HepG2 (cell line): ENCODE measurements around the gene SCAPER. TPM values are rescaled to one million over a fixed set of nuclear protein-coding genes. Genes with fewer than 3 reads are reported as not detected.

Experiments used
- HNF4G ChIP-seq, 2 experiments: sonication (generic) in 1 of 2; formaldehyde crosslinking in 1 of 2; IDR thresholded peaks; 2 replicates each; pipeline versions ENCODE4 v1.4.0 to v1.6.1; 2011 to 2020; ENCODE audit warnings: borderline replicate concordance in 2 of 2, low read depth in 2 of 2, mild to moderate bottlenecking in 2 of 2, low read length in 1 of 2, missing genetic modification reagents in 1 of 2, moderate library complexity in 1 of 2
- JDP2 ChIP-seq: sonication (generic); formaldehyde crosslinking; IDR thresholded peaks from 2 replicates; pipeline ENCODE4 v1.8.1; 2022; ENCODE audit warnings: missing genetic modification reagents, borderline replicate concordance
- KDM5B ChIP-seq: sonication (generic); formaldehyde crosslinking; IDR thresholded peaks from 2 replicates; pipeline ENCODE4 v1.4.0; 2020; ENCODE audit warnings: missing genetic modification reagents, mild to moderate bottlenecking, borderline replicate concordance
- LCORL ChIP-seq, 2 experiments: fragments of 450-650 bp in 1 of 2; sonication (generic) in 1 of 2; formaldehyde crosslinking in 1 of 2; IDR thresholded peaks; 2 replicates each; pipeline versions ENCODE4 v1.5.0 to v1.6.1; 2017 to 2020; ENCODE audit warnings: antibody characterized with exemption in 1 of 2, missing genetic modification reagents in 1 of 2
- MLLT10 ChIP-seq: sonication (generic); formaldehyde crosslinking; IDR thresholded peaks from 2 replicates; pipeline ENCODE4 v1.4.0; 2020; ENCODE audit warnings: missing genetic modification reagents
- NCOA2 ChIP-seq: sonication (generic); formaldehyde crosslinking; IDR thresholded peaks from 2 replicates; pipeline ENCODE4 v1.8.0; 2022; ENCODE audit warnings: inconsistent platforms
- SALL1 ChIP-seq: sonication (generic); formaldehyde crosslinking; IDR thresholded peaks from 2 replicates; pipeline ENCODE4 v1.8.0; 2022; ENCODE audit warnings: mild to moderate bottlenecking, missing genetic modification reagents
- TCF7 ChIP-seq: sonication (generic); IDR thresholded peaks from 2 replicates; pipeline ENCODE4 v1.6.1; 2016; ENCODE audit warnings: antibody characterized with exemption, low read depth
- ZFP36L1 ChIP-seq: sonication (generic); formaldehyde crosslinking; IDR thresholded peaks from 2 replicates; pipeline ENCODE4 v1.8.0; 2022; ENCODE audit warnings: mild to moderate bottlenecking, missing genetic modification reagents, moderate library complexity
- ZNF317 ChIP-seq: sonication (generic); formaldehyde crosslinking; IDR thresholded peaks from 2 replicates; pipeline ENCODE4 v1.5.0; 2020; ENCODE audit warnings: mild to moderate bottlenecking, missing genetic modification reagents
- ZNF563 ChIP-seq: sonication (generic); formaldehyde crosslinking; IDR thresholded peaks from 2 replicates; pipeline ENCODE4 v1.8.0; 2022; ENCODE audit warnings: mild to moderate bottlenecking, moderate library complexity, missing genetic modification reagents
- ZNF670 ChIP-seq: sonication (generic); formaldehyde crosslinking; IDR thresholded peaks from 2 replicates; pipeline ENCODE4 v1.8.0; 2022; ENCODE audit warnings: mild to moderate bottlenecking, missing genetic modification reagents, borderline replicate concordance
- polyA plus RNA-seq, 8 experiments: library from polyadenylated mRNA; depleted of rRNA in 3 of 8; stranded (reverse) in 7 of 8; unstranded in 1 of 8; fragments of >200 nt; fragmentation: Illumina TruSeq in 4 of 8; extraction: Trizol in 4 of 8; gene quantifications; 2 replicates each; pipeline versions ENCODE4 v1.2.1 to v1.2.3, GENCODE V29; 2011 to 2016; ENCODE audit warnings: low read depth in 4 of 8, missing spikeins in 1 of 8, mixed read lengths in 1 of 8; ENCODE audit not compliant: insufficient read depth in 1 of 8
- total RNA-seq, 5 experiments: library from RNA; depleted of rRNA; stranded (reverse); fragments of >200 nt; fragmentation: Illumina TruSeq; extraction: Trizol; gene quantifications; 2 replicates each; pipeline ENCODE4 v1.2.3, GENCODE V29; 2016; ENCODE audit warnings: low read depth in 1 of 5
- TF ChIP-seq, protein P1 (sequence below), 2 experiments: sonication (generic) in 1 of 2; formaldehyde crosslinking in 1 of 2; IDR thresholded peaks; 2 replicates each; pipeline versions ENCODE4 v1.5.1 to v1.6.1; 2011 to 2020; ENCODE audit warnings: borderline replicate concordance in 1 of 2, low read depth in 1 of 2, low read length in 1 of 2, mild to moderate bottlenecking in 1 of 2, missing genetic modification reagents in 1 of 2, moderate library complexity in 1 of 2
- TF ChIP-seq, protein P2 (sequence below): sonication (generic); formaldehyde crosslinking; IDR thresholded peaks from 2 replicates; pipeline ENCODE4 v1.4.0; 2020; ENCODE audit warnings: mild to moderate bottlenecking, missing genetic modification reagents
- TF ChIP-seq, protein P3 (sequence below): sonication (generic); formaldehyde crosslinking; conservative IDR thresholded peaks from 2 replicates; pipeline ENCODE4 v1.4.0; 2020; ENCODE audit warnings: missing genetic modification reagents
- TF ChIP-seq, protein P4 (sequence below): sonication (generic); formaldehyde crosslinking; IDR thresholded peaks from 2 replicates; pipeline ENCODE4 v1.4.0; 2020; ENCODE audit warnings: missing genetic modification reagents
- TF ChIP-seq, protein P5 (sequence below): sonication (generic); formaldehyde crosslinking; IDR thresholded peaks from 2 replicates; pipeline ENCODE4 v1.8.0; 2022; ENCODE audit warnings: missing genetic modification reagents, mild to moderate bottlenecking, moderate library complexity, borderline replicate concordance

Gene SCAPER
- total and polyA plus RNA-seq, 2 of the 13 experiments (the other 11 are each of a cell fraction or from before 2014, with no cell fraction given), result 4.3 to 10.5 TPM

DNA sequence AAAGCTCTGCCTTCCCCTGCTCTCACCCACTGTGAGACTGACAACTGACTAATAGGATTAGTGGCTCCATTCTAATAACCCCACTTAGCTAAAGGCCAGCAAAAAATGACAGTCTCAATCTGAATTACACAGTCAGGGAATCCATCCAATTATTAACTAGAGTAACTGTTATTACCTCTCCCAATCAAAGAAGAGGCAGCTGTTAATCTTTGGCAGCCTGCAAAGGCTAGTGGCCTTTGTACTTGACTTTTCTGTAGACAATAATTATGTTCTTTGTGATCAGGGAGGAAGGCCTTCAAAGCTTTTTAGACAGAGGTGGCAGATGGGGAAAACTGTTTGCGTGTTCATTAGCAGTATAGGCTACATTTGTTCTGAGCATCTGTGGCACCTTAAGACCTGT is 390.9 kb downstream of the SCAPER start (continued):
- TF ChIP-seq, protein P1, sequence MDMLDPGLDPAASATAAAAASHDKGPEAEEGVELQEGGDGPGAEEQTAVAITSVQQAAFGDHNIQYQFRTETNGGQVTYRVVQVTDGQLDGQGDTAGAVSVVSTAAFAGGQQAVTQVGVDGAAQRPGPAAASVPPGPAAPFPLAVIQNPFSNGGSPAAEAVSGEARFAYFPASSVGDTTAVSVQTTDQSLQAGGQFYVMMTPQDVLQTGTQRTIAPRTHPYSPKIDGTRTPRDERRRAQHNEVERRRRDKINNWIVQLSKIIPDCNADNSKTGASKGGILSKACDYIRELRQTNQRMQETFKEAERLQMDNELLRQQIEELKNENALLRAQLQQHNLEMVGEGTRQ (IDR thresholded peaks at IDR 0.05; ENCODE audit: low read depth, low read length), result no peak
- TF ChIP-seq, protein P1 (CRISPR knock-in tag; IDR thresholded peaks at IDR 0.05; ENCODE audit: borderline replicate concordance), result no peak
- TF ChIP-seq, protein P2, sequence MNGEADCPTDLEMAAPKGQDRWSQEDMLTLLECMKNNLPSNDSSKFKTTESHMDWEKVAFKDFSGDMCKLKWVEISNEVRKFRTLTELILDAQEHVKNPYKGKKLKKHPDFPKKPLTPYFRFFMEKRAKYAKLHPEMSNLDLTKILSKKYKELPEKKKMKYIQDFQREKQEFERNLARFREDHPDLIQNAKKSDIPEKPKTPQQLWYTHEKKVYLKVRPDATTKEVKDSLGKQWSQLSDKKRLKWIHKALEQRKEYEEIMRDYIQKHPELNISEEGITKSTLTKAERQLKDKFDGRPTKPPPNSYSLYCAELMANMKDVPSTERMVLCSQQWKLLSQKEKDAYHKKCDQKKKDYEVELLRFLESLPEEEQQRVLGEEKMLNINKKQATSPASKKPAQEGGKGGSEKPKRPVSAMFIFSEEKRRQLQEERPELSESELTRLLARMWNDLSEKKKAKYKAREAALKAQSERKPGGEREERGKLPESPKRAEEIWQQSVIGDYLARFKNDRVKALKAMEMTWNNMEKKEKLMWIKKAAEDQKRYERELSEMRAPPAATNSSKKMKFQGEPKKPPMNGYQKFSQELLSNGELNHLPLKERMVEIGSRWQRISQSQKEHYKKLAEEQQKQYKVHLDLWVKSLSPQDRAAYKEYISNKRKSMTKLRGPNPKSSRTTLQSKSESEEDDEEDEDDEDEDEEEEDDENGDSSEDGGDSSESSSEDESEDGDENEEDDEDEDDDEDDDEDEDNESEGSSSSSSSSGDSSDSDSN, result no peak
- TF ChIP-seq, protein P3, sequence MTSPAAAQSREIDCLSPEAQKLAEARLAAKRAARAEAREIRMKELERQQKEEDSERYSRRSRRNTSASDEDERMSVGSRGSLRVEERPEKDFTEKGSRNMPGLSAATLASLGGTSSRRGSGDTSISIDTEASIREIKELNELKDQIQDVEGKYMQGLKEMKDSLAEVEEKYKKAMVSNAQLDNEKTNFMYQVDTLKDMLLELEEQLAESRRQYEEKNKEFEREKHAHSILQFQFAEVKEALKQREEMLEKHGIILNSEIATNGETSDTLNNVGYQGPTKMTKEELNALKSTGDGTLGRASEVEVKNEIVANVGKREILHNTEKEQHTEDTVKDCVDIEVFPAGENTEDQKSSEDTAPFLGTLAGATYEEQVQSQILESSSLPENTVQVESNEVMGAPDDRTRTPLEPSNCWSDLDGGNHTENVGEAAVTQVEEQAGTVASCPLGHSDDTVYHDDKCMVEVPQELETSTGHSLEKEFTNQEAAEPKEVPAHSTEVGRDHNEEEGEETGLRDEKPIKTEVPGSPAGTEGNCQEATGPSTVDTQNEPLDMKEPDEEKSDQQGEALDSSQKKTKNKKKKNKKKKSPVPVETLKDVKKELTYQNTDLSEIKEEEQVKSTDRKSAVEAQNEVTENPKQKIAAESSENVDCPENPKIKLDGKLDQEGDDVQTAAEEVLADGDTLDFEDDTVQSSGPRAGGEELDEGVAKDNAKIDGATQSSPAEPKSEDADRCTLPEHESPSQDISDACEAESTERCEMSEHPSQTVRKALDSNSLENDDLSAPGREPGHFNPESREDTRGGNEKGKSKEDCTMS, result no peak
- TF ChIP-seq MLLT10 (CRISPR knock-in tag), result no peak
- no peak for TF ChIP-seq KDM5B (CRISPR knock-in tag)
- TF ChIP-seq, protein P4, sequence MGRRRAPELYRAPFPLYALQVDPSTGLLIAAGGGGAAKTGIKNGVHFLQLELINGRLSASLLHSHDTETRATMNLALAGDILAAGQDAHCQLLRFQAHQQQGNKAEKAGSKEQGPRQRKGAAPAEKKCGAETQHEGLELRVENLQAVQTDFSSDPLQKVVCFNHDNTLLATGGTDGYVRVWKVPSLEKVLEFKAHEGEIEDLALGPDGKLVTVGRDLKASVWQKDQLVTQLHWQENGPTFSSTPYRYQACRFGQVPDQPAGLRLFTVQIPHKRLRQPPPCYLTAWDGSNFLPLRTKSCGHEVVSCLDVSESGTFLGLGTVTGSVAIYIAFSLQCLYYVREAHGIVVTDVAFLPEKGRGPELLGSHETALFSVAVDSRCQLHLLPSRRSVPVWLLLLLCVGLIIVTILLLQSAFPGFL (CRISPR knock-in tag), result no peak
- TF ChIP-seq ZNF563 (CRISPR knock-in tag), result no peak
- TF ChIP-seq JDP2, result no peak
- peak; percentile 32; the same call in 1 of the 2 replicates for TF ChIP-seq NCOA2 (CRISPR knock-in tag)
- TF ChIP-seq, protein P5, sequence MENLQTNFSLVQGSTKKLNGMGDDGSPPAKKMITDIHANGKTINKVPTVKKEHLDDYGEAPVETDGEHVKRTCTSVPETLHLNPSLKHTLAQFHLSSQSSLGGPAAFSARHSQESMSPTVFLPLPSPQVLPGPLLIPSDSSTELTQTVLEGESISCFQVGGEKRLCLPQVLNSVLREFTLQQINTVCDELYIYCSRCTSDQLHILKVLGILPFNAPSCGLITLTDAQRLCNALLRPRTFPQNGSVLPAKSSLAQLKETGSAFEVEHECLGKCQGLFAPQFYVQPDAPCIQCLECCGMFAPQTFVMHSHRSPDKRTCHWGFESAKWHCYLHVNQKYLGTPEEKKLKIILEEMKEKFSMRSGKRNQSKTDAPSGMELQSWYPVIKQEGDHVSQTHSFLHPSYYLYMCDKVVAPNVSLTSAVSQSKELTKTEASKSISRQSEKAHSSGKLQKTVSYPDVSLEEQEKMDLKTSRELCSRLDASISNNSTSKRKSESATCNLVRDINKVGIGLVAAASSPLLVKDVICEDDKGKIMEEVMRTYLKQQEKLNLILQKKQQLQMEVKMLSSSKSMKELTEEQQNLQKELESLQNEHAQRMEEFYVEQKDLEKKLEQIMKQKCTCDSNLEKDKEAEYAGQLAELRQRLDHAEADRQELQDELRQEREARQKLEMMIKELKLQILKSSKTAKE (CRISPR knock-in tag), result no peak
- TF ChIP-seq ZFP36L1, result no peak
- peak; percentile 35; the same call in 1 of the 2 replicates for TF ChIP-seq SALL1 (CRISPR knock-in tag)
- peak; percentile 52; the same call in 1 of the 2 replicates for TF ChIP-seq HNF4G (IDR thresholded peaks at IDR 0.05; ENCODE audit: borderline replicate concordance, low read depth, low read length)
- no peak; the same call in 1 of the 2 replicates for TF ChIP-seq HNF4G (CRISPR knock-in tag; IDR thresholded peaks at IDR 0.05; ENCODE audit: borderline replicate concordance, low read depth)
- no peak for TF ChIP-seq LCORL (IDR thresholded peaks at IDR 0.05)
- 0 out of 2 replicates have a peak, but pooled peaks have one; percentile 17 for TF ChIP-seq LCORL (CRISPR knock-in tag; IDR thresholded peaks at IDR 0.05)
- no peak; the same call in 1 of the 2 replicates for TF ChIP-seq ZNF317
- TF ChIP-seq TCF7, result peak; percentile 67
- no peak for TF ChIP-seq ZNF670 (CRISPR knock-in tag)
